Measurements from ENCODE around the gene MYO1D.

Gene MYO1D

GRCh38 chr17:32516940-32517701 lies 359.8 kb downstream of the MYO1D start:
- in situ Hi-C loops (cut with MboI; ENCODE audit: low sequenced_read_pairs) = no loop called here

- in situ Hi-C loops (cut with MboI; ENCODE audit: low sequenced_read_pairs) = no loop called here
Measured at GRCh38 chr17:32516450-32516849, 360.5 kb downstream of the MYO1D start.

- in situ Hi-C loops (cut with MboI; ENCODE audit: low sequenced_read_pairs) = no loop called here
Measured at GRCh38 chr17:32515677-32516383, 361.1 kb downstream of the MYO1D start.

GRCh38 chr17:32514606-32515005 lies 362.3 kb downstream of the MYO1D start:
- in situ Hi-C loops (cut with MboI; ENCODE audit: low sequenced_read_pairs) = no loop called here

GRCh38 chr17:32513579-32513978 lies 363.3 kb downstream of the MYO1D start:
- in situ Hi-C loops (cut with MboI; ENCODE audit: low sequenced_read_pairs) = no loop called here

- in situ Hi-C loops (cut with MboI; ENCODE audit: low sequenced_read_pairs) = no loop called here
Measured at GRCh38 chr17:32512328-32512727, 364.6 kb downstream of the MYO1D start.

- in situ Hi-C loops (cut with MboI; ENCODE audit: low sequenced_read_pairs) = no loop called here
Measured at GRCh38 chr17:32510466-32510865, 366.5 kb downstream of the MYO1D start.

GRCh38 chr17:32508926-32509325 lies 368.0 kb downstream of the MYO1D start:
- in situ Hi-C loops (cut with MboI; ENCODE audit: low sequenced_read_pairs) = no loop called here

- in situ Hi-C loops (cut with MboI; ENCODE audit: low sequenced_read_pairs) = no loop called here
Measured at GRCh38 chr17:32504166-32504990, 372.5 kb downstream of the MYO1D start.

GRCh38 chr17:32503251-32504165 lies 373.4 kb downstream of the MYO1D start:
- in situ Hi-C loops (cut with MboI; ENCODE audit: low sequenced_read_pairs) = no loop called here

GRCh38 chr17:32502710-32503109 lies 374.2 kb downstream of the MYO1D start:
- in situ Hi-C loops (cut with MboI; ENCODE audit: low sequenced_read_pairs) = no loop called here

GRCh38 chr17:32502013-32502412 lies 374.9 kb downstream of the MYO1D start:
- in situ Hi-C loops (cut with MboI; ENCODE audit: low sequenced_read_pairs) = no loop called here

GRCh38 chr17:32498391-32498790 lies 378.5 kb downstream of the MYO1D start:
- in situ Hi-C loops (cut with MboI; ENCODE audit: low sequenced_read_pairs) = no loop called here

- in situ Hi-C loops (cut with MboI; ENCODE audit: low sequenced_read_pairs) = no loop called here
Measured at GRCh38 chr17:32497431-32498205, 379.3 kb downstream of the MYO1D start.

- in situ Hi-C loops (cut with MboI; ENCODE audit: low sequenced_read_pairs) = no loop called here
Measured at GRCh38 chr17:32496395-32497073, 380.4 kb downstream of the MYO1D start.

GRCh38 chr17:32495359-32496231 lies 381.3 kb downstream of the MYO1D start:
- in situ Hi-C loops (cut with MboI; ENCODE audit: low sequenced_read_pairs) = no loop called here

GRCh38 chr17:32494621-32495358 lies 382.1 kb downstream of the MYO1D start:
- in situ Hi-C loops (cut with MboI; ENCODE audit: low sequenced_read_pairs) = no loop called here

Data from hTERT RPE-1 (cell line).